ENCODE measurements around the gene PRICKLE2.

DNA sequence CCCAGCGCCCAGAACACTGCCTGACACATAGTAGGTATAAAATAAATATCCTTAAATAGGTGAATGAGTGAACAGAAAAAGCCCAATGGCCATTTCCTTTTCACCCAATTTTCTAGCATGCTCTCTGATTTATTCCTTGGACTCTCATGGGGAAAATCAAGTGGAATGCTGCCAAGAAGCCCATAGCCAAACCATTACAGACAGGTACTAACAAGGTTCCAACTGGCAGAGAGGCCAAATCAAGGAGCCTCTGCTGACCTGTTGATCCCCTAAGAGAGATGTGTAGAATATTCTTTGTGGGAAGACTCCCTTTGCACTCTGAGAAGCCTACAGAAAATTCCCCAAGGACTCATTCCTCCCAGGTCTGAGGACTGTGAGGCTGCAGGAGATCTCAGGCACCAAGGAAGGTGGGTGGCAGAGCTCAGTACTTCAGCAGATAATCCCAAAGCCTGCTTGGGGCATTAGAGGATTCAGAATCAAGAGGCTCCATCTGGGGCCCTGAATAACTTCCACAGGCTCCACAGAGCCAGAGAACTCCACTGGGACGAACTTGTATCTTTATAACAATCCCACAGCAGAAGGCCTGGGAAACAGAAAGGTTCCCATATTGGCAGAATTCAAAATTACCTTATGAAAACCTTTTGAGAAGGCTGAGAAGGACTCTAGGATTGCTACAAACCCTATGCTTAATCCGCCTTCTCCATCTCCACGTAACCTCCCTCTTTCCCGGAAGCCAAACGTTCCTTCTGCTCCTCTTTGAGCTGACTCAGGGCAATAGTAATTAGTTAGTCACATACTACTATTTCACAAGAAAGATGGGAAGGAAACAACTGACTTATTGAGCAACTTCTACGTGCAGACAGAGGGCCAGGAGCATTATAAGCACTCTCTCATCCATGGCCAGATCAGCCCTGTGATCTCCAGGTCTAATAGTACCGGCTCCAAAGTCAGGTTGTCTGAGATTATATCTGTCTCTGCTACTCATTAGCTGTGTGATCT is 34.5 kb downstream of the PRICKLE2 start:
- TF ChIP-seq CTCF (IDR thresholded peaks at IDR 0.05; ENCODE audit: low read length) (no peak), EZH2phosphoT487 (IDR thresholded peaks at IDR 0.05; ENCODE audit: low read length) (no peak), EZH2 (optimal IDR thresholded peaks at IDR 0.05; ENCODE audit: low read depth, low read length) (no peak)

All from MM.1S (cell line).